ENCODE measurements around the gene SS18L1. TPM values are rescaled to one million over a fixed set of nuclear protein-coding genes. Genes with fewer than 3 reads are reported as not detected.
A peak's percentile ranks its signal among the peaks of the same experiment; 100 is the strongest.

Gene SS18L1
- total RNA-seq, 3 donors from 2014 or later (not counting 1 experiment from before 2014, with no cell fraction given), result 19.1 to 26.0 (median 23.7) TPM

- Mint-ChIP-seq H3K36me3 (peaks cover 9% of the 10 kb centered on the region), H3K27ac (peak overlapping the region; percentile 79 to 90), H3K9me3 (no peaks in the 10 kb centered on the region), H3K4me1 (peaks cover 51 to 60% of the 10 kb centered on the region in 2 donors), H3K4me3 (peak overlapping the region; percentile 91), H3K27me3 (ENCODE audit: low read depth in 2 of 2) (no peaks in the 10 kb centered on the region)
- Histone ChIP-seq H3K9me3 (ENCODE audit: control insufficient read depth, insufficient read depth, low read length) (no peaks in the 10 kb centered on the region), H3K27me3 (ENCODE audit: control insufficient read depth, insufficient read depth, low read length) (no peaks in the 10 kb centered on the region), H3K4me3 (ENCODE audit: low read length) (peak overlapping the region; percentile 37), H3K27ac (ENCODE audit: low read length) (peak overlapping the region; percentile 73), H3K36me3 (ENCODE audit: control insufficient read depth, insufficient read depth, low read length) (peaks cover 30% of the 10 kb centered on the region), H3K4me1 (ENCODE audit: control insufficient read depth, insufficient read depth, low read length) (peaks cover 30% of the 10 kb centered on the region)
- intact Hi-C loops (cut with micrococcal nuclease), result loop anchor here (1.0 to 5.0 kb wide), 3 partner anchors 20 to 75 kb away; partner anchors contain the start of genes LSM14B, MTG2 and TAF4
- under 1% methylated on average over 71 of the region's 71 CpGs for WGBS (ENCODE audit: insufficient coverage)
- ATAC-seq, result peak in 1 of 3 donors; percentile 4
- TF ChIP-seq CTCF (IDR thresholded peaks at IDR 0.05), result no peak
- DNase-seq, result peak in 1 of 2 donors; percentile 30
These were observed 1.1 kb upstream of the SS18L1 start for GRCh38 chr20:62142252-62143080.

- H3K27ac Mint-ChIP-seq, result peak overlapping the region; percentile 79 to 84
- peaks cover 44 to 55% of the 10 kb centered on the region in 2 donors for H3K4me1 Mint-ChIP-seq
- no peak for TF ChIP-seq CTCF (IDR thresholded peaks at IDR 0.05)
- ATAC-seq (no peak), DNase-seq (peak; percentile 35 to 73)
- no peaks in the 10 kb centered on the region for H3K27me3 Mint-ChIP-seq (ENCODE audit: low read depth in 2 of 2)
- Histone ChIP-seq H3K4me1 (ENCODE audit: control insufficient read depth, insufficient read depth, low read length) (peaks cover 30% of the 10 kb centered on the region), H3K27me3 (ENCODE audit: control insufficient read depth, insufficient read depth, low read length) (no peaks in the 10 kb centered on the region), H3K4me3 (ENCODE audit: low read length) (peak overlapping the region; percentile 55), H3K27ac (ENCODE audit: low read length) (no peak overlapping the region), H3K36me3 (ENCODE audit: control insufficient read depth, insufficient read depth, low read length) (peaks cover 14% of the 10 kb centered on the region), H3K9me3 (ENCODE audit: control insufficient read depth, insufficient read depth, low read length) (no peaks in the 10 kb centered on the region)
- no peaks in the 10 kb centered on the region for H3K9me3 Mint-ChIP-seq
- peak overlapping the region; percentile 91 for H3K4me3 Mint-ChIP-seq
- intact Hi-C loops (cut with micrococcal nuclease), result loop anchor here (1.0 to 5.0 kb wide), 3 partner anchors 22 to 77 kb away; partner anchors contain the start of genes LSM14B, MTG2 and TAF4
- WGBS (ENCODE audit: insufficient coverage), result 1% methylated on average over 104 of the region's 104 CpGs
- no peaks in the 10 kb centered on the region for H3K36me3 Mint-ChIP-seq
These were observed 622 bp downstream of the SS18L1 start for GRCh38 chr20:62143957-62144825.

GRCh38 chr20:62145688-62146018 lies 2.1 kb downstream of the SS18L1 start:
- peaks cover 44 to 55% of the 10 kb centered on the region in 2 donors for H3K4me1 Mint-ChIP-seq
- no peak for DNase-seq
- H3K27ac Mint-ChIP-seq, result peak overlapping the region; percentile 16 to 84
- H3K4me3 ChIP-seq (ENCODE audit: low read length), result no peak overlapping the region
- H3K36me3 ChIP-seq (ENCODE audit: control insufficient read depth, insufficient read depth, low read length), result no peaks in the 10 kb centered on the region
- 94% methylated on average over 6 of the region's 7 CpGs for WGBS (ENCODE audit: insufficient coverage)
- no peaks in the 10 kb centered on the region for H3K27me3 ChIP-seq (ENCODE audit: control insufficient read depth, insufficient read depth, low read length)
- no peak for TF ChIP-seq CTCF (IDR thresholded peaks at IDR 0.05)
- no peaks in the 10 kb centered on the region for H3K27me3 Mint-ChIP-seq (ENCODE audit: low read depth in 2 of 2)
- peak overlapping the region; percentile 91 for H3K4me3 Mint-ChIP-seq
- H3K36me3 Mint-ChIP-seq, result no peaks in the 10 kb centered on the region
- ATAC-seq, result no peak
- intact Hi-C loops (cut with micrococcal nuclease), result no loop called here
- H3K9me3 ChIP-seq (ENCODE audit: control insufficient read depth, insufficient read depth, low read length), result no peaks in the 10 kb centered on the region
- peaks cover 28% of the 10 kb centered on the region for H3K4me1 ChIP-seq (ENCODE audit: control insufficient read depth, insufficient read depth, low read length)
- no peaks in the 10 kb centered on the region for H3K9me3 Mint-ChIP-seq
- H3K27ac ChIP-seq (ENCODE audit: low read length), result no peak overlapping the region

Measured in natural killer cell (primary cell).